Loucy (cell line): ENCODE data around the gene RUSC2.

ENCODE experiments used
- H2AFZ ChIP-seq: fragments of 200-600 bp; sonication (generic); 2 replicates; pipeline ENCODE4 v1.6.0; 2016; ENCODE audit warnings: antibody characterized with exemption, mild to moderate bottlenecking, low read length, moderate library complexity
- H3F3A ChIP-seq: fragments of 200-600 bp; 2 replicates; pipeline ENCODE4 v1.6.0; 2016; ENCODE audit warnings: antibody characterized with exemption, low read depth, mild to moderate bottlenecking
- H3K27me3 ChIP-seq: fragments of 200-600 bp; sonication (generic); 2 replicates; pipeline ENCODE4 v1.6.1; 2014; ENCODE audit warnings: low read length, mild to moderate bottlenecking; ENCODE audit not compliant: insufficient read depth, poor library complexity, severe bottlenecking
- H3K36me3 ChIP-seq: fragments of 200-600 bp; sonication (generic); 2 replicates; pipeline ENCODE4 v1.6.1; 2016; ENCODE audit warnings: low read length; ENCODE audit not compliant: insufficient read depth
- H3K4me1 ChIP-seq: fragments of 200-600 bp; sonication (generic); 2 replicates; pipeline ENCODE4 v1.5.1; 2014; ENCODE audit warnings: low read length, mild to moderate bottlenecking; ENCODE audit not compliant: insufficient read depth, poor library complexity, severe bottlenecking
- H3K4me2 ChIP-seq: fragments of 200-600 bp; sonication (generic); 2 replicates; pipeline ENCODE4 v1.6.0; 2014; ENCODE audit warnings: antibody characterized with exemption, low read length, low read depth, mild to moderate bottlenecking; ENCODE audit not compliant: poor library complexity, severe bottlenecking
- H3K4me3 ChIP-seq: fragments of 200-600 bp; sonication (generic); 2 replicates; pipeline ENCODE4 v1.5.1; 2014; ENCODE audit warnings: low read length, mild to moderate bottlenecking, mixed read lengths; ENCODE audit not compliant: poor library complexity, severe bottlenecking
- H3K79me2 ChIP-seq: fragments of 200-600 bp; sonication (generic); 2 replicates; pipeline ENCODE4 v1.6.1; 2014; ENCODE audit warnings: low read length; ENCODE audit not compliant: insufficient read depth
- H3K9ac ChIP-seq: fragments of 200-600 bp; sonication (generic); 2 replicates; pipeline ENCODE4 v1.6.0; 2014; ENCODE audit warnings: mild to moderate bottlenecking, low read depth, low read length, moderate library complexity; ENCODE audit not compliant: poor library complexity, severe bottlenecking
- H3K9me2 ChIP-seq: fragments of 200-600 bp; sonication (generic); replicated peaks from 2 replicates; pipeline ENCODE4 v1.6.1; 2016; ENCODE audit warnings: low read depth, low read length, mixed read lengths
- H3K9me3 ChIP-seq: fragments of 200-600 bp; sonication (generic); 2 replicates; pipeline ENCODE4 v1.6.1; 2014; ENCODE audit warnings: mild to moderate bottlenecking, antibody characterized with exemption, low read length, low read depth; ENCODE audit not compliant: insufficient read depth
- H4K20me1 ChIP-seq: fragments of 200-600 bp; sonication (generic); 2 replicates; pipeline ENCODE4 v1.6.0; 2014; ENCODE audit warnings: antibody characterized with exemption, low read length, mild to moderate bottlenecking; ENCODE audit not compliant: insufficient read depth, poor library complexity, severe bottlenecking
- CTCF ChIP-seq: fragments of 200-600 bp; sonication (generic); conservative IDR thresholded peaks from 2 replicates; pipeline ENCODE4 v1.5.1; 2014; ENCODE audit warnings: mild to moderate bottlenecking, antibody characterized with exemption, low read length
- EZH2phosphoT487 ChIP-seq: fragments of 200-600 bp; IDR thresholded peaks from 2 replicates; pipeline ENCODE4 v1.6.1; 2018; ENCODE audit warnings: antibody characterized with exemption, mild to moderate bottlenecking, moderate library complexity, borderline replicate concordance

RUSC2 gene

DNA sequence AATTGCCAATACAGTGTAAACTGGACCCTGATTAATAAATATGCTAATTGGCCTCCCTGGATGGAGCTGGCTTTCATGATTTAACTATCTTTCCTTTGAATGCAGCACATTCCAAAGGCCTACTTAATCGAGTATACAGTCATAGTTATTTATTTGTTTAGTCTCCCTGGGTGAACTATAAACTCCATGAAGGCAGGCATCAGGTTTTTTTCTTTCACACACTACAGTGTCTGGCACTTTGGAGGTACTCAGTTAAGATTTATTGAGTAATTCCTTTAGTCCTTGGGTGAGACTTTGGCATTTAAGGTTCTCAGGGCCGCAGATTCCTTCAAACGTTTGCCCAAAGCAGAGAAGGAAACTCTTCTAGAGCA lies 20.5 kb downstream of the RUSC2 start:
- Histone ChIP-seq H3K9me2 (no peaks in the 10 kb centered on the region), H3K4me3 (no peak overlapping the region), H3K79me2 (no peaks in the 10 kb centered on the region), H3K9ac (no peak overlapping the region), H3F3A (no peaks in the 10 kb centered on the region), H2AFZ (no peak overlapping the region), H3K9me3 (no peaks in the 10 kb centered on the region), H3K4me1 (peaks cover 12% of the 10 kb centered on the region), H3K36me3 (no peaks in the 10 kb centered on the region), H4K20me1 (no peaks in the 10 kb centered on the region), H3K27me3 (no peaks in the 10 kb centered on the region), H3K4me2 (no peak overlapping the region)
- TF ChIP-seq CTCF (no peak), EZH2phosphoT487 (no peak)

DNA sequence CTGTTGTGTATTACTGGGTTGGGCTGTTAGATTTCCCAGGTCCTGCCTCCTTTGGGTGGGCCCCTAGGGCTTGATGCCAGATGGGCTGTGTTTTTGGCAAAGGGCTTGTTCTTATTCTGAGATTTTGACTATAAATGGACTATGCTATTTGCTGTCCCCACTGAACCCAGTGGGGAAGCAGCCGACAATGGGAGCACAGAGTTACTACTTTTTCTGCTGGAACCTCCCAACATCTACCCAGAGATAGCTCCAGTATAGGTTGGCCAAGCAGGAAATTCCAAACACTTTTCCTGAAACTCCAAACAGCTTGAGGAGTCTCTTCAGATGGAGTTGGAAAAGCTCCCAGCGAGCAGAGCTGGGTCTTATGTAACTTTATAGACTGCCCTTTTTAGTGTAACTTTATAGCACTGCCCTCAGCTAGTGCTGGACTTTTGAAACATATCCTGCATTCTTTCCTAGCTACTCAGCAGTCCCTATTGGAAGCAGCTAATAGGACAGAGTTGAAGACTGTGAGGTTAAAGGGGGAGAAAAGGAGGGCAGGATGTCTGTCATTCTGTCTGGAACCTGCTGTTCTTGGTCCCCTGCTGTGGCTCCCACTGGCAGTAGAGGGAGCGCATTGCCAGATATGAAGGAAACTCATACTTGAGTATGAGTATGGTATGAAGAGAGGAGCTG lies 21.0 kb downstream of the RUSC2 start:
- H3K9me2 ChIP-seq = no peaks in the 10 kb centered on the region
- no peak overlapping the region for H3K4me3 ChIP-seq
- no peak overlapping the region for H3K9ac ChIP-seq
- H3K36me3 ChIP-seq = no peaks in the 10 kb centered on the region
- no peaks in the 10 kb centered on the region for H3F3A ChIP-seq
- no peaks in the 10 kb centered on the region for H3K27me3 ChIP-seq
- peaks cover 12% of the 10 kb centered on the region for H3K4me1 ChIP-seq
- H2AFZ ChIP-seq = no peak overlapping the region
- H4K20me1 ChIP-seq = no peaks in the 10 kb centered on the region
- no peaks in the 10 kb centered on the region for H3K9me3 ChIP-seq
- no peaks in the 10 kb centered on the region for H3K79me2 ChIP-seq
- no peak overlapping the region for H3K4me2 ChIP-seq
- TF ChIP-seq CTCF (no peak), EZH2phosphoT487 (no peak)

- H3K27me3 ChIP-seq = no peaks in the 10 kb centered on the region
- no peaks in the 10 kb centered on the region for H3K9me2 ChIP-seq
- H3K9me3 ChIP-seq = no peaks in the 10 kb centered on the region
- no peaks in the 10 kb centered on the region for H3F3A ChIP-seq
- H3K4me2 ChIP-seq = no peak overlapping the region
- H3K9ac ChIP-seq = no peak overlapping the region
- TF ChIP-seq CTCF (no peak), EZH2phosphoT487 (no peak)
- no peaks in the 10 kb centered on the region for H3K36me3 ChIP-seq
- no peak overlapping the region for H2AFZ ChIP-seq
- H3K79me2 ChIP-seq = no peaks in the 10 kb centered on the region
- H3K4me3 ChIP-seq = no peak overlapping the region
- peaks cover 12% of the 10 kb centered on the region for H3K4me1 ChIP-seq
- no peaks in the 10 kb centered on the region for H4K20me1 ChIP-seq
Observed at GRCh38 chr9:35511453-35511852, 21.5 kb downstream of the RUSC2 start.
